GM19025 (cell line): Measurements from ENCODE around the gene SHC3.

Experiments
- ATAC-seq: cut with Tn5 transposase; IDR thresholded peaks from one replicate; pipeline ENCODE4 v1.9.1; 2021; ENCODE audit warnings: mild to moderate bottlenecking, low read depth, moderate library complexity; ENCODE audit not compliant: unreplicated experiment

SHC3 gene

GRCh38 chr9:89059925-89060506 lies 118.6 kb downstream of the SHC3 start:
- ATAC-seq, result no peak

- ATAC-seq, result no peak
Observed at GRCh38 chr9:89058906-89059305, 119.7 kb downstream of the SHC3 start.

- ATAC-seq, result no peak
Observed at GRCh38 chr9:89054865-89055495, 123.6 kb downstream of the SHC3 start.

- ATAC-seq, result no peak
Observed at GRCh38 chr9:89053301-89053700, 125.3 kb downstream of the SHC3 start.

- no peak for ATAC-seq
Observed at GRCh38 chr9:89052470-89053097, 126.0 kb downstream of the SHC3 start.

- ATAC-seq, result no peak
Observed at GRCh38 chr9:89051421-89052025, 127.1 kb downstream of the SHC3 start.

- no peak for ATAC-seq
Observed at GRCh38 chr9:89049646-89050045, 129.0 kb downstream of the SHC3 start.

GRCh38 chr9:89048616-89049015 lies 130.0 kb downstream of the SHC3 start:
- ATAC-seq, result no peak

- ATAC-seq, result no peak
Observed at GRCh38 chr9:89047667-89048066, 131.0 kb downstream of the SHC3 start.

GRCh38 chr9:89046832-89047231 lies 131.8 kb downstream of the SHC3 start:
- no peak for ATAC-seq

GRCh38 chr9:89044881-89045280 lies 133.7 kb downstream of the SHC3 start:
- ATAC-seq, result no peak

GRCh38 chr9:89044104-89044503 lies 134.5 kb downstream of the SHC3 start:
- ATAC-seq, result no peak

- ATAC-seq, result no peak
Observed at GRCh38 chr9:89042984-89043383, 135.6 kb downstream of the SHC3 start.

GRCh38 chr9:89039664-89040063 lies 139.0 kb downstream of the SHC3 start:
- ATAC-seq, result no peak

GRCh38 chr9:89039104-89039465 lies 139.5 kb downstream of the SHC3 start:
- no peak for ATAC-seq

GRCh38 chr9:89038382-89039103 lies 140.1 kb downstream of the SHC3 start:
- no peak for ATAC-seq

- no peak for ATAC-seq
Observed at GRCh38 chr9:89037891-89038290, 140.7 kb downstream of the SHC3 start.

GRCh38 chr9:89037346-89037745 lies 141.3 kb downstream of the SHC3 start:
- no peak for ATAC-seq

- ATAC-seq, result no peak
Observed at GRCh38 chr9:89036891-89037290, 141.7 kb downstream of the SHC3 start.

GRCh38 chr9:89036383-89036782 lies 142.2 kb downstream of the SHC3 start:
- no peak for ATAC-seq

GRCh38 chr9:89032661-89033060 lies 146.0 kb downstream of the SHC3 start:
- no peak for ATAC-seq
